ENCODE data around the gene KCNJ5.
"Not testable (repeated sequence)": the region's sequence is repeated elsewhere in the genome, so short reads cannot be mapped to it uniquely, and the experiment has no call there.

Gene KCNJ5

GRCh38 chr11:128915149-128915521, 24.0 kb downstream of the KCNJ5 start:
- no peak for DNase-seq

- DNase-seq: no peak
Measured at GRCh38 chr11:128916037-128916572, 24.9 kb downstream of the KCNJ5 start.

DNA sequence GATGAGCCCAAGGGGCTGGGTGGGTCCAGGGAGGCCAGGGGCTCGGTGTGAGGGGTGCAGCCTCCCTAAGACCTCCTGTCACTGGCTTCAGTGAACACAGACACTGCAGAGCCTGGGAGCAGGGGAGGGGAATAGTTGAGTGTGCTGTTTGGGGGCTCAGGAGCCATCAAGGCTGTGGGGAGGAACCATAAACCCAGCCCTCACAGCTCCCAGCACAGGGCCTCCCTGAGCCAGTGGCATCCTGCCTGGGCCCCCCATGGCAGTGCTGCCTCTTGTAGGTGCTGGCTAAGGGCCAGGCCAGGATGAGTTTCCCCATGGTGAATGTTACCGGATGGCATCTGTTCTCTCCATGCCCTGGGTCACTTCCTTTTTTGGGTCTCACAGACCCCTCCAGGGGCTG, 25.5 kb downstream of the KCNJ5 start:
- no peak for DNase-seq

DNA sequence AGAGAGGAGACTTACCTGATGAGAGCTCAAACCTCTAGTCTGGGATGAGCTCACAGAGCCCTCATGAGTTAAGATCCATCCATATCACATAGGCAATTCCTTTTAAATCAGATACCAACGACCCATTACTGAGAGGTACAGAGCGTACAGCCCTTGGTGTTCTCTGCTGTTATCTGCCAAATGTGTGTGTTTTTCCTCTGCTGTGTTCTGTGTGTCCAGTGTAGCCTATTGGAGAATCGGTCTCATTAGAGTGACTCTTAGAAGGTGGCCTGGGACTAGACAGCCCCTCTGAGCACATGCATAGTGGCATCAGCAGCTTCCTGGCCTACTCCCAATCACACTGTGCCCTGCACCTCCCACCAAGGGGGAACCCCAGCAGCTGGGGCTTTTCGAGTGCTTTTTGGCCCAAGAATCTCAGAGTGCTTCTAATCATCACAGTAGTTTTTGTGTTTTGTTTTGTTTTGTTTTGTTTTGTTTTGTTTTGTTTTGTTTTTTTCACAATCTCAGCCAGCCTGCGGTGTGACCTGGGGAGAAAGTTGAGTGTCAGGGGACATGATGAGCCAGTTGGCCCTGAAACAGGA, 26.1 kb downstream of the KCNJ5 start:
- DNase-seq: no peak

DNA sequence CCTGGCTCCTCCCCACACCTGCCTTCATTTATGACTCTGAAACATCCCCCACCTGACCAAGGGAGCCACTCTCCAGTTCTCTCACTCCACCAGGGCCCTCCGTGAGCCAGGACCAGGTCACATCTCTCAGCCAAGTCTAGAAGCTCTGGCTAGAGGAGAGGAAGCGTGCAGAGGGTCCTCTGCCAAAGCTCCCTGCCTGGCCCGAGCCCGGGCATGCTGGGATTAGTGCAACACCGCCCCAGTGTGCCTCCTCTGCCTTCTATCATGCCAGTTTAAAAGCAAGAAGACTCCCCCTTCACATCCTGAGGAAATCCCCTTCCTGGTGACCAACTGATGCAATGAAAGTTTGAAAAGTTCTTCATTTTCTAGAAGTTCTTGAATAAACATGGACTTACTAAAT, 28.1 kb downstream of the KCNJ5 start:
- no peak for DNase-seq

DNA sequence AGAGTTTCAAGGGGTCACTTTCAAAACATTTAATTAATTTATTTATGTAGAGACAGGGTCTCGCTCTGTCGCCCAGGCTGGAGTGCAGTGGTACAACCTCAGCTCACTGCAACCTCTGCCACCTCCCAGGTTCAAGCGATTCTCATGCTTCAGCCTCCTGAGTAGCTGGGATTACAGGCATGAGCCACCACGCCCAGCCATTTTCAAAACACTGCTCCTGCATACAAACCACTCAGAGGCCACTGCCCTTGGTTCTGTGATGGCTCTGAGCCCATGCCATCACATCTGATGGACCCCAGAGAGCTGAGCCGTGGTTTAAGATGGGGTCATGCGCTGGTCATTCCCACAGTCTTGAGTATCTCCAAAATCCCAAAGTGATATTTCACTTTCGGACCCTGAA, 28.5 kb downstream of the KCNJ5 start:
- DNase-seq: not testable (repeated sequence)

GRCh38 chr11:128920666-128921065, 29.5 kb downstream of the KCNJ5 start:
- no peak for DNase-seq

DNA sequence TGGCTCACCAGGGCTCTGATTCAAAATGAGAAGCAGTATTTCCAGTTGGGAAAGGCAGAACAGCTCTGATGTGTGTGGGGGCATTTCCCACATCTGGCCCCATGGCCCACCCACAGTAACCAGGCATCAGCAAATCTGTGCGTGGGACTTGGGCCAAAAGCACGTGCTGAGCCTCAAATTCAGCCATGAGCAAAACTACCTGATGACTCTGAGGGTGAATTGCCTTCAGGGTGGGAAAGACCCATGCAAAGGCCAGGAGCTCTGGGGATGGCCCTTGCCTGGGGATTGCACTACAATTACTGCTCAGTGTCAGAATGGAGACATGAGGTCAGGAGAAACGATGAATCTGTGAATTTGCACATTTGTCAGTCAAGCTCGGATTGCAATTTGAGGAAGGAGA, 30.6 kb downstream of the KCNJ5 start:
- DNase-seq: no peak

GRCh38 chr11:128924104-128924503, 32.9 kb downstream of the KCNJ5 start:
- DNase-seq: no peak

DNA sequence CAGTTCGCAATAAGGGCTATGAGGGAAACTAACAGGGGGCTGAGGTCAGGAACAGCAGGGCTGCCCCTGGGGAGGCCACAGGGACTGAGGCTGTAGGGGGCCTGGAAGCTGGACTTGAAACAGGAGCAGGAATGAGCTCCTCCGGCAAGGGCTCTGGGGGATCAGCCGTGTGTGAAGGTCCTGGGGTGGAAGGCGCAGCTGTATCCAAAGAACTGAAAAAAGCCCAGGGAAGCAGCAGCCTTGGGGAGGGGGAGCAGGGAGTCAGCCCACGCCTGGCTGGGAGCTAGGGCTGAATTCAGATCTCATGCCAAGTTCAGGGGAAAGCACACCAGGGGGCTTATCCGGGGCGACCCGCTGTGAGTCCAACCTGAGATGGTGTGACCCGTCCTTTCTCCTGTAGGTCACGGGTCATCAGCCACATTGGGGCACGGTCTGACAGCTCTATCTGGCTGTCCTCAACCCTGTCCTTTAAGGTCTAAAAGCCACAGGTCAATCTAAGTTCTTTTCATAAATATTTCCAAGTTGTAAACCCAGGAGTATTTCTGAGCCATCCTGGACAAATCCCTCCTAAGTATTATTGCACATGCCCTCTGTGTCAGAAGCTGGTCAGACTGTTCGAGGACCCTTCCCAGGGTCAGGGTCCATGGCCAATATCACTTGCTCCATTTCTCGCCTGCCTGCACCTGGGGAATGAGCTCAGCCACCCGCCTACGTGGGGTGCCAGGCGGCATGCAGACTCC, 33.5 kb downstream of the KCNJ5 start:
- no peak for DNase-seq

DNA sequence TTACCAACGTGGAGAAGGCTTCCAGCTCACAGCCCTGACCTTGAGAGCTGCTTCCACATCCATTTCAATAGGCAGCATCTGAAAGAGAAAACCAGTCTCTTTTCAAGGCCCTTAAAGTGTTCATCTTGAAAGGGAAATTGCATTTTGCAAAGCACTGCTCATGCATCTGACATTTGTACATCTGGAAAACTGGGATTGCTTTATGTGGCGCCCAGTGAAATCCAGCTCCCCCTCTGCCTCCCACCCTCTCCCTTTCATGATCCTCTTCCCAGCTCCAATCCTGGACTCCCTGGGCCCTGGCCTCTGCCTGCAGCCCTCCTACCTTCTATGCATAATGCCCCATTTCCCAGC, 34.1 kb downstream of the KCNJ5 start:
- no peak for DNase-seq

- no peak for DNase-seq
Measured at GRCh38 chr11:128926000-128926399, 34.8 kb downstream of the KCNJ5 start.

- DNase-seq: no peak
Measured at GRCh38 chr11:128926437-128927107, 35.4 kb downstream of the KCNJ5 start.

DNA sequence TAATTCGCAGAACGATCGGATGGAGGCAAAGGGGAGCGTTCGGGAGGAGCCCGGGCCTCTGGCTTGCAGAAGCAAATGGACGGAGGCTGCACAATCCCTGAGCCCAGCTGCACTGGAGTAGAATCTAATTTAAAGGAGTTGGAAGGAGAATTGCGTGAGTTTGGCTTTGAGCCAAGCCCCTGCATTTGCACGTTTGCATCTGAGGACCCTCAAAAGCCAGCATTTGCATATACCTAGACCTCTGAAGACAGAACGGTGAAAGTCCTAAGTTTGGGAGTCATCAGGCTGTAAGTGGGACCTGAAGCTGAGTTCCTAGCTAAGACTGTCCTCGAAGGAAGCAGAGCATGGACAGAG, 35.9 kb downstream of the KCNJ5 start:
- DNase-seq: no peak

GRCh38 chr11:128927683-128928336, 36.7 kb downstream of the KCNJ5 start:
- DNase-seq: no peak

DNA sequence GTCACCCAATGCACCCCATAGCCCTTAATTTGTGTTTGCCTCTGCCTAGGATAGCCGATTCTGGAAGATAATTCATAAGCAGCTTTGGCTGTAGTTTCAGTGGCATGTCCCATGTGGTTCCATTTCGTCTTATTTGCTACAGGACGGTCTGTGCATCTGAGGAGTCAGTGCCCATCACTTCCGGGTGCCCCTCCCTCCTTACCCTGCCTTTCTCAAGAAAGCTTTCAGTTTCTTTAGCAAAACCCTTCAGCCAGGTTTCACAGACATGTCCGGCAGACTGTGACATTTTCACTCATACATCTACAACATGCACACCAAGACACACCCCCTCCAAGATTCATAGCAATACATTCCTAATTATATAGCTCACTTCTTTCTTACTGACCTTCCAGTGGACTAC, 37.2 kb downstream of the KCNJ5 start:
- DNase-seq: no peak

DNA sequence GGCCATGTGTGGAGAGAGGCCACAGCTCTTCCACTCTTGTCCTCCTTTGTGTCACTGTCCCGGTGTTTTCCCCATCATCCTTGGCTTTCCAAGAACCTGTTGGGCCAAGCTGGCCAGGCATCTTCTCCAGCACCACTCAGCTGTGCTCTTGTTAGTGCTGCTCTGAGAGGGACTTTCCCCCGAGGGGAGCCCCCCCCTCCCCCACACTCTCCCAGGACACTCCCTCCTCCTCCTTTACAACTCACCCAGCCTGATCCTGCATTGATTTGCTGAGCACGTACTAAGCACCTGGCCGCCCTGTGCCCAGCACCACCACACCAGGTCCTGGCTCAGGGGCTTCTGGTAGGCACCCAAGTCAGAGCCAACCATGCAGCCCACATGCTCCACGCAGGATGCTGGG, 38.3 kb downstream of the KCNJ5 start:
- no peak for DNase-seq

DNA sequence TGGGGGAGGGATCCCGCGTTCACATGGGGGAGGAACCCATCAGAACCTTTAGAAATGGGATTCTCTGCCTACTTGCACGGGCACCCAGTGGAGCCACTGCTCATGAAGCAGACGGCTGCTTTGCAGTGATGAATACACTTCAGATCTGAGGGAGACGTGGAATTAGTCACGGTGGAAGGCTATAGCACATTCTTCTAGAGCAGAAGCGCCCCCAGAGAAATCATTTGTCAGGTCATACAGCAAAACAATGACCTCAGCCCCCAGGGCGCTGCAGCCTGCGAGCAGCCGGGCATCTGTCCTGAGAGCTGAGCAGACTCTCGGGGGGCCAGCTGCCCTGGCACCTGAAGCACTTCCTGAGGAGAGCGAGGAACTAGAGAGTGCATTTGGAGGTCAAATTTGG, 38.8 kb downstream of the KCNJ5 start:
- no peak for DNase-seq

GRCh38 chr11:128931066-128931465, 39.9 kb downstream of the KCNJ5 start:
- DNase-seq: no peak

DNA sequence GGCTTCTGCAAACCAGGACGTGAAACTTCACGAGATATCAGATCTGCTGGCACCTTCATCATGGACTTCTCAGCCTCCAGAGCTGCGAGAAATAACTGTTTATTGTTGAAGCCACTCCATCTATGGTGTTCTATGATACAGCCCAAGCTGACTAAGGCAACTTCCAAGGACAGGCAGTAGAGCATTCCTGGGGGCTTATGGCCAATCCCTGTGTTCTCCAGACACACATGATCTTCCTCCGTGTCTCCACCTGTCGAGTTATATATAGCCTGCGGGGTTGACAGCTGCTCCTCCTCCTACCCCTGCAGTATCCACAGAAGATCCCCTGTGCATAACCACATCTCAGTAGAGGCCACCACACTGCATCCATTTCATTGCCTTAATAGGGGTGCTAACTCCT, 40.5 kb downstream of the KCNJ5 start:
- no peak for DNase-seq

GRCh38 chr11:128933481-128934178, 42.5 kb downstream of the KCNJ5 start:
- DNase-seq: no peak

- DNase-seq: no peak
Measured at GRCh38 chr11:128934351-128934750, 43.2 kb downstream of the KCNJ5 start.

DNA sequence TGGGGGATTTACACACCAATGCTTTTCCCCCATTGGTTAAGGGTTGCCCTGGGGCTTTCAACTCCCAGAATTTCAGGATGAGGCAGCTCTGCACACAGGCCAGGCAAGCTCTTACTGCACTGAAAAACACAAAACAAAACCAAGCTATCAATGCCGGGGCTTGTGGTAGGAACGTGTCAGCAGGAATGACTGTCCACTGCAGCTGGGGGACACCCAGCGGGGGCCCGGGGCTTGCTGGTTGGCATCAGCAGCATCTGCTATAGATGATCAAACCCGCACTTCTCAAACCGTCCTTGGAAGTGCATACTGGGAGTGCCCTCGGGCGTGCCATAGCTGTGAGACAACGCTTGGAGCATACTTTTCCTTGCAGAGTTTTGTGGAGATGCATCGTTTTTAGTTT, 43.8 kb downstream of the KCNJ5 start:
- DNase-seq: no peak
